ENCODE measurements around the gene PHAF1.

Gene PHAF1

DNA sequence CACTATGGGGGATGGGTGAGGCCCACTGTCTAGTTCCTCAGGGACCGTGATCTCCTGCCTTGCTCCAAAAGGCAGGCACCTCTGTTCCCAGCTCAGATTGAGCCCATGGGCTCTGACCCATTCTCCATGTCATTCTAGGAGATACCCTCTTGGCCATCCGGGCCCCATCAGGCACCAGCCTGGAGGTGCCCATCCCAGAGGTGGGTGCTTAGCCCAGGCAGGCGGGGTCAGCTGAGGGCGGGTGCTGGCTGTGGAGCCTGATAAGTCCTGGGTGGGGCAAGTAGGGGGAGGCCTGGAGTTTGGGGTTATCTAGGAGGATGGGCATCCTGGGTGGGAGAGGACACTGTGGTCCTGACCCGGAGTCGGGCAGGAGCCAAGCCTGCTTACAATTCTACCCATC lies 84.5 kb downstream of the PHAF1 start:
- Histone ChIP-seq H3K9ac (ENCODE audit: low read depth, low read length) (peak overlapping the region; percentile 99), H3K4me1 (ENCODE audit: control insufficient read depth, insufficient read depth, low read length) (peaks cover 28% of the 10 kb centered on the region)

DNA sequence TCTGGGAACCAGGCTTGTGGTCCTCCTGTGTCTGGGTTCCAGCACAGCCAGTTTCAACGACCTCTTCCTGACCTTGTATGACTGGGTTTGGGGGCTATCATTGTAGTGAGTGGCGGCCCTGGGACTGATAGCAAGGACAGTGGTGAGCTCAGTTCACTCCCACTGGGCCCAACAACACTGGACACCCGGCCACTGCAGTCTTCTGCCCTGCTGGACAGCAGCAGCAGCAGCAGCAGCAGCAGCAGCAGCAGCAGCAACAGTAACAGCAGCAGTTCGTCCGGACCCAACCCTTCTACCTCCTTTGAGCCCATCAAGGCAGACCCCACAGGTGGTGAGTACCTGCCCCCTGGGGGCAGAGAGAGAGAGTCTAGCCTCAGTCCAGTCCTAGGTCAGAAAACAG lies 85.9 kb downstream of the PHAF1 start:
- Histone ChIP-seq H3K9me3 (replicated peaks; ENCODE audit: low read length) (no peaks in the 10 kb centered on the region), H3K4me2 (ENCODE audit: low read length) (no peak overlapping the region), H3K4me1 (ENCODE audit: control insufficient read depth, insufficient read depth, low read length) (peaks cover 22% of the 10 kb centered on the region), H3K36me3 (ENCODE audit: insufficient read depth, low read length) (peaks cover 64% of the 10 kb centered on the region), H3K27me3 (ENCODE audit: control insufficient read depth, insufficient read depth, low read length) (no peaks in the 10 kb centered on the region), H3K9ac (ENCODE audit: low read depth, low read length) (no peak overlapping the region), H3K4me3 (ENCODE audit: low read length) (no peak overlapping the region)

More for the DNA sequence above, 84.5 kb downstream of the PHAF1 start:
- peaks cover 56% of the 10 kb centered on the region for H3K36me3 ChIP-seq (ENCODE audit: insufficient read depth, low read length)
- peak overlapping the region; percentile 16 for H3K4me3 ChIP-seq (ENCODE audit: low read length)
- H3K9me3 ChIP-seq (replicated peaks; ENCODE audit: low read length): no peaks in the 10 kb centered on the region
- H3K27me3 ChIP-seq (ENCODE audit: control insufficient read depth, insufficient read depth, low read length): no peaks in the 10 kb centered on the region
- peak overlapping the region; percentile 90 for H3K4me2 ChIP-seq (ENCODE audit: low read length)

DNA sequence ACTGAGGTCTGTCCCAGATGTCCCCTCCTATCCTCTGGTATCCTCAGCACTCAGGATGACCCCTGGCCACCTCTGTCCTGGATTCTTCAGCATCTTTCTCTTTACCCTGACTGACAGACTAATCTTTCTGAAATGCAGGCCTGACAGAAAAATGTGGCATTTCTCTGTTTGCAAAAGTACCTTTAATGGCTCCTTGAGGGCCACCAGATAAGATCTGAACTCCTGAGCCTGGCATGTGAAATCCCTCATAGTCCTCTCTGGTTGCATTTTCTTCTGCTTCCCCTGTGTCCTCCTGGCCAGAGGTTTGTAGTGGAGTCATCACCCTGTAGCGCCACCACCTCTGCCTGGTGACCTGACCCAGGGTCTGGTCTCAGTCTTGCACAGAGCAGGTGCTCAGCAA lies 87.1 kb downstream of the PHAF1 start:
- H3K9ac ChIP-seq (ENCODE audit: low read depth, low read length): no peak overlapping the region

DNA sequence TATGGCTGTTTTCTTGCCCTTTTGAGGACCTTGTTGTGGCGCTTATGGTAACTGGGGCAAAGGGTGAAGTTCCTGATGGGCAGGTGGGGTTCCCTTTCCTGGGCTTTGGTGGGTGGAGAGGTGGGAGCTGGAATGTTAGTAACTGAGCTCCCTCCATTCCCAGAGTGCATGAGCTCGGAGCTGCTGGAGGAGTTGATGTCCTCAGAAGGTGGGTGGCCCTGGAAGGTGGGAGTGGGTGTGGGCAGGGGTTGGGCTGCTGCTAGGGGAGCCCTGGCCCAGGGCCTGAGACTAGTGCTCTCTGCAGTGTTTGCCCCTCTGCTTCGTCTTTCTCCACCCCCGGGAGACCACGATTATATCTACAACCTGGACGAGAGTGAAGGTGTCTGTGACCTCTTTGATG lies 88.0 kb downstream of the PHAF1 start:
- H3K4me3 ChIP-seq (ENCODE audit: low read length): no peak overlapping the region
- H3K27me3 ChIP-seq (ENCODE audit: control insufficient read depth, insufficient read depth, low read length): no peaks in the 10 kb centered on the region
- no peak overlapping the region for H3K4me2 ChIP-seq (ENCODE audit: low read length)
- H3K9ac ChIP-seq (ENCODE audit: low read depth, low read length): no peak overlapping the region
- no peaks in the 10 kb centered on the region for H3K9me3 ChIP-seq (replicated peaks; ENCODE audit: low read length)
- peaks cover 73% of the 10 kb centered on the region for H3K36me3 ChIP-seq (ENCODE audit: insufficient read depth, low read length)
- peaks cover 16% of the 10 kb centered on the region for H3K4me1 ChIP-seq (ENCODE audit: control insufficient read depth, insufficient read depth, low read length)

More for the DNA sequence above, 87.1 kb downstream of the PHAF1 start:
- Histone ChIP-seq H3K27me3 (ENCODE audit: control insufficient read depth, insufficient read depth, low read length) (no peaks in the 10 kb centered on the region), H3K9me3 (replicated peaks; ENCODE audit: low read length) (no peaks in the 10 kb centered on the region), H3K4me3 (ENCODE audit: low read length) (no peak overlapping the region), H3K4me1 (ENCODE audit: control insufficient read depth, insufficient read depth, low read length) (peaks cover 16% of the 10 kb centered on the region), H3K36me3 (ENCODE audit: insufficient read depth, low read length) (peaks cover 73% of the 10 kb centered on the region), H3K4me2 (ENCODE audit: low read length) (no peak overlapping the region)

All from skeletal muscle satellite cell (primary cell).